ENCODE results near the gene BOD1L1. TPM values are rescaled to one million over a fixed set of nuclear protein-coding genes. Genes with fewer than 3 reads are reported as not detected.

Gene BOD1L1
- total and polyA plus RNA-seq, 2 donors (not counting 1 experiment from before 2014, with no cell fraction given): 20.2 to 109 TPM

GRCh38 chr4:13543032-13543838, 84.3 kb downstream of the BOD1L1 start:
- peaks cover 78 to 86% of the 10 kb centered on the region in 2 donors for H3K4me1 ChIP-seq (ENCODE audit: control insufficient read depth in 2 of 2, insufficient read depth in 2 of 2, low read length in 2 of 2)
- H2AFZ ChIP-seq (ENCODE audit: insufficient read depth, low read depth, low read length, poor library complexity, severe bottlenecking): peak overlapping the region; percentile 66
- Mint-ChIP-seq H3K9me3 (ENCODE audit: insufficient read depth) (peaks cover 3% of the 10 kb centered on the region), H3K4me3 (peak overlapping the region; percentile 68), H3K27ac (peak overlapping the region; percentile 61), H3K4me1 (peaks cover 40% of the 10 kb centered on the region), H3K27me3 (peaks cover 60% of the 10 kb centered on the region)
- peak overlapping the region; percentile 81 for H3K4me2 ChIP-seq (replicated peaks; ENCODE audit: low read depth, low read length, poor library complexity, severe bottlenecking)
- H3K9ac ChIP-seq (ENCODE audit: low read length): peak overlapping the region; percentile 30
- no peaks in the 10 kb centered on the region for H3K79me2 ChIP-seq (ENCODE audit: control insufficient read depth, insufficient read depth, low read length)
- TF ChIP-seq EZH2 (IDR thresholded peaks at IDR 0.05; ENCODE audit: borderline replicate concordance, insufficient read depth, low read depth, low read length, poor library complexity, severe bottlenecking) (no peak), CTCF (IDR thresholded peaks at IDR 0.05) (no peak)
- H3K27me3 ChIP-seq (replicated peaks in 1 of 4; ENCODE audit: control extremely low read depth in 1 of 4, control insufficient read depth in 3 of 4, insufficient read depth in 4 of 4, low read length in 3 of 4): peaks cover 2 to 93% (median 81%) of the 10 kb centered on the region in 4 experiments
- ChIA-PET CTCF (interaction anchor here (0.9 to 3.1 kb wide), 4 partner anchors 9 to 817 kb away, joined by 3 to 9 read pairs (median 6); no protein-coding TSS in a partner anchor), POLR2A (no interaction called here)
- peak overlapping the region in 1 of 5 experiments; percentile 59 for H3K4me3 ChIP-seq (ENCODE audit: control extremely low read depth in 1 of 5, extremely low read depth in 1 of 5, insufficient read depth in 1 of 5, low read depth in 2 of 5, low read length in 4 of 5)
- H3K27ac ChIP-seq (ENCODE audit: low read length in 2 of 2): no peak overlapping the region
- ATAC-seq (ENCODE audit: low read depth) (no peak), DNase-seq (peak; percentile 61)
- intact Hi-C loops (cut with micrococcal nuclease): loop anchor here (2.0 kb wide), 1 partner anchor 14 kb away; no protein-coding TSS in a partner anchor
- H3K9me3 ChIP-seq (ENCODE audit: control extremely low read depth in 1 of 3, control insufficient read depth in 2 of 3, insufficient read depth in 1 of 3, low read length in 2 of 3): peaks cover 2 to 78% (median 43%) of the 10 kb centered on the region in 3 donors
- no peaks in the 10 kb centered on the region for H3K36me3 ChIP-seq (replicated peaks in 1 of 2; ENCODE audit: control extremely low read depth in 1 of 2, control insufficient read depth in 1 of 2, extremely low read depth in 1 of 2, insufficient read depth in 2 of 2, low read length in 1 of 2)
- 17% methylated on average over 30 of the region's 30 CpGs for WGBS (ENCODE audit: insufficient coverage)
- no peaks in the 10 kb centered on the region for H4K20me1 ChIP-seq (ENCODE audit: control insufficient read depth, insufficient read depth, low read length, poor library complexity, severe bottlenecking)

Measured in B cell (primary cell).